HL-60 (cell line): ENCODE data around the gene ZSWIM6.

Experiments used
- DNase-seq, 2 experiments: peaks; one replicate each; pipeline ENCODE4 v3.0.0-alpha.2; 2010 to 2020; ENCODE audit warnings: low read depth in 1 of 2, low spot score in 1 of 2
- H3K27ac ChIP-seq: fragments of 250-450 bp; sonication (Bioruptor Pico); replicated peaks from 2 replicates; pipeline ENCODE4 v1.5.1; 2020; ENCODE audit warnings: mild to moderate bottlenecking, moderate library complexity
- H3K27me3 ChIP-seq: fragments of 250-450 bp; sonication (Bioruptor Pico); 2 replicates; pipeline ENCODE4 v1.5.1; 2021; ENCODE audit warnings: mild to moderate bottlenecking, moderate library complexity; ENCODE audit not compliant: insufficient read depth, poor library complexity, severe bottlenecking
- H3K4me3 ChIP-seq: replicated peaks from 2 replicates; pipeline ENCODE4 v1.5.1; 2011; ENCODE audit warnings: mild to moderate bottlenecking, control low read depth, low read length; ENCODE audit not compliant: insufficient read depth
- CTCF ChIP-seq: IDR thresholded peaks from one replicate; pipeline ENCODE4 v1.5.1; 2011; ENCODE audit warnings: low read length, control low read depth, inconsistent platforms; ENCODE audit not compliant: insufficient read depth
- GABPA ChIP-seq: IDR thresholded peaks from 2 replicates; pipeline ENCODE4 v1.6.1; 2012; ENCODE audit warnings: low read depth
- POLR2AphosphoS5 ChIP-seq: IDR thresholded peaks from 2 replicates; pipeline ENCODE4 v1.6.1; 2012; ENCODE audit warnings: low read depth
- REST ChIP-seq: IDR thresholded peaks from 2 replicates; pipeline ENCODE4 v1.6.1; 2012; ENCODE audit warnings: low read depth; ENCODE audit not compliant: insufficient replicate concordance
- SPI1 ChIP-seq: IDR thresholded peaks from 2 replicates; pipeline ENCODE4 v1.6.1; 2012; ENCODE audit warnings: low read depth, mild to moderate bottlenecking, borderline replicate concordance

Gene ZSWIM6

GRCh38 chr5:61351733-61352132, 19.7 kb downstream of the ZSWIM6 start:
- DNase-seq, result no peak
- TF ChIP-seq SPI1 (no peak), CTCF (no peak), REST (no peak)
- H3K27ac ChIP-seq, result no peak overlapping the region
- H3K4me3 ChIP-seq, result no peak overlapping the region
- no peaks in the 10 kb centered on the region for H3K27me3 ChIP-seq

- Histone ChIP-seq H3K27ac (no peak overlapping the region), H3K4me3 (no peak overlapping the region), H3K27me3 (no peaks in the 10 kb centered on the region)
- TF ChIP-seq CTCF (no peak), GABPA (no peak), POLR2AphosphoS5 (no peak), SPI1 (no peak), REST (no peak)
- no peak for DNase-seq
Measured at GRCh38 chr5:61352180-61352579, 20.1 kb downstream of the ZSWIM6 start.

- no peaks in the 10 kb centered on the region for H3K27me3 ChIP-seq
- no peak for DNase-seq
- no peak overlapping the region for H3K27ac ChIP-seq
- TF ChIP-seq SPI1 (no peak), REST (no peak), GABPA (no peak), POLR2AphosphoS5 (no peak), CTCF (no peak)
- no peak overlapping the region for H3K4me3 ChIP-seq
Measured at GRCh38 chr5:61352612-61353156, 20.6 kb downstream of the ZSWIM6 start.
